Fibroblast of pulmonary artery (primary cell): Measurements from ENCODE around the gene TMEM196.
A peak's percentile ranks its signal among the peaks of the same experiment; 100 is the strongest.

Source experiments
- DNase-seq: peaks from one replicate; pipeline ENCODE4 v3.0.0-alpha.2; 2010; ENCODE audit warnings: low read depth
- H3K4me3 ChIP-seq: replicated peaks from 2 replicates; pipeline ENCODE4 v1.5.1; 2011; ENCODE audit warnings: low read depth, mild to moderate bottlenecking, control low read depth, low read length, moderate library complexity
- CTCF ChIP-seq: IDR thresholded peaks from 2 replicates; pipeline ENCODE4 v1.5.1; 2011; ENCODE audit warnings: mild to moderate bottlenecking, control low read depth, low read length, inconsistent platforms; ENCODE audit errors: missing control alignments

TMEM196 gene

GRCh38 chr7:19783541-19783940 lies 10.1 kb upstream of the TMEM196 start:
- no peak overlapping the region for H3K4me3 ChIP-seq
- TF ChIP-seq CTCF: no peak
- DNase-seq: no peak

DNA sequence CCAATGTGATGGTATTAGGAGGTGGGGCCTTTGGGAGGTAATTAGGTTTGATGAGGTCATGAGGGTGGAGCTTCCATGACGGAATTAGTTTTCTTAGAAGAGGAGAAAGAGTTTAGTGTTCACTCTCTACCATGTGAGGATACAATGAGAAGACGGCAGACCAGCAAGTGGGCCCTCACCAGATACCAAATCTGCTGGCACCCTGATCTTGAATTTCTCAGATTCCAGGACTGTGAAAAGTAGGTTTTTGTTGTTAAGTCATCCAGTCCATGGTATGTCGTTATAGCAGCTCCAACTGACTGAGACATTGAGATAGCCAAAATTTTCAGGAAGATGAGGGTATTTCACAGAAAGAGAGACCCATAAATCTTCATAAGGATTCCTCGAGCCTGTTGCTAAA lies 3.6 kb upstream of the TMEM196 start:
- TF ChIP-seq CTCF: no peak
- H3K4me3 ChIP-seq: no peak overlapping the region
- DNase-seq: no peak

DNA sequence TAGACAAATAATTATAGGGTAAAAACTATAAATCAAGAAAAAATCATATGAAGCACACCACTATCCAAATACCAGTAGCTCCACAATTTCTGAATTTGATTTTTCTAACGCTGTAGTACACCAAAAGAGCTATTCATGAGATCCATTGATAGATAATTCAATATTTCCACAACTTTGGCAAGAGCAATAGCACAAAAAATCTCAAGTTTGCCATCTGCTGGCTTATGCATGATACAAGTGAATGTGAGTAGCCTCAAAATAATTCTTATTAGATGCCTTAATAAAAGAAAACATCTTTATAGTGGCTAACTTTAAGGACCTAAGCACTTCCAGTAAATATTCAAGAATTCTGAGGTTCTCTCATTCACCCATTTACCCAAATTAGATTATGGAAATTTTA lies 2.2 kb upstream of the TMEM196 start:
- H3K4me3 ChIP-seq: no peak overlapping the region
- TF ChIP-seq CTCF: no peak
- no peak for DNase-seq

GRCh38 chr7:19772306-19772705 lies 1.1 kb downstream of the TMEM196 start:
- no peak for DNase-seq
- no peak for TF ChIP-seq CTCF
- H3K4me3 ChIP-seq: no peak overlapping the region

- H3K4me3 ChIP-seq: no peak overlapping the region
- no peak for TF ChIP-seq CTCF
- peak; percentile 7 for DNase-seq
Measured at GRCh38 chr7:19762631-19763030, 10.8 kb downstream of the TMEM196 start.

DNA sequence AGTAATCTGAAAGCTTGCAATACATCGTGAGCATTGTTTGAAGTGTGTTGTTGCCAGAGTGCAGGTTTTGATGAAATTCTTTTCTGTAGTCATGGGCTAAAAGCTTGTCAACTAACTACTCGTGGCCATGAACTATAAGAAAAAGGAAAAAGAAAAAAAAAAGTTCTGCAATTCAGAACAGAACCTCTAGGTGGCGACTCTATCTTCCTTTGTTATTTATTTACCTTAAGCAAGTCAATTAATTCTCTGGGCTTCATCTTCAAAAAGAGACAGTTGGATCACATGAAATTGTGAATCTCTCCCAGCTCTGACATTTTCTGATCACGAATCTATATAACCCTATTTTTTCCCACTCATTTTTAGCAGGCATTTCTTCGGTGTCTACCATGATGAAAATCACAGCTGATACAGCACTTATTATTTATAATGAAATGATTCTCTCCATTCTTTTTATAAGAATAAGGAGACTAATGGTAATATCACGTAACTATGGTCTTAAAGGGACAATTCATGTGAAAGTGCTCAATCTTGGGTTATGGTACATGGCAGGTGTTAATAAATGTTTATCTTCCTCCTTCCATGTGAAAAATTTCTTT lies 18.8 kb downstream of the TMEM196 start:
- DNase-seq: peak; percentile 68
- peak; percentile 72 for TF ChIP-seq CTCF

DNA sequence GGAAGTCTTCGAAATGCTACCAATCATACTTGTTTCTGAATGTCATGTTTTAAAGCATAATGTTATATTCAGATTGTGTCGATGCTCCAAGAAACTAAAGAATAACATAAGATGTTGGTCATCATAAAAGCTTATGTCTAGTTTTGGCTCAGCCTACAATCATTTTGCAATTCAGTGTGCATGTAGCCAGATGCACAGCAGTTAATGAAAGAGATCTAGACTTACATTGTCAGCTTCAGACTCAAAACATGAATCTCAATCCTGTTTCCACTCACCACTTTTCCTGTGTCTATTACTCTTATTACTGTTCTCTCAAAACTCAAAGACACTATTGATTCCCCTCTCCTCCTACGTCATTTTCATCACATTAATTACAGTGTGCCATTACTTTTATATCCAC lies 21.4 kb downstream of the TMEM196 start:
- no peak for TF ChIP-seq CTCF
- H3K4me3 ChIP-seq: no peak overlapping the region
- DNase-seq: no peak

More for the DNA sequence above, 18.8 kb downstream of the TMEM196 start:
- H3K4me3 ChIP-seq: no peak overlapping the region
